PC-3 (cell line): ENCODE data around the gene PPM1E. TPM values are rescaled to one million over a fixed set of nuclear protein-coding genes. Genes with fewer than 3 reads are reported as not detected.

Experiments
- ATAC-seq: fragments of 200-7000 bp; cut with Tn5 transposase; 2 replicates; pipeline ENCODE4 v1.9.1; 2020; ENCODE audit warnings: mild to moderate bottlenecking, moderate library complexity
- BruUV-seq: library from RNA; stranded (reverse); fragments of 400-500 nt; replicated peaks from 2 replicates; lab custom pipeline; 2021; lab: Mats Ljungman, UMichigan
- CTCF ChIA-PET: fragments of 300-600 bp; sonication (Branson Sonifier 250); formaldehyde crosslinking; loops from one replicate; lab custom pipeline; 2022; ENCODE audit warnings: antibody characterized with exemption; lab: Charles Lee
- POLR2A ChIA-PET: fragments of 300-600 bp; sonication (Branson Sonifier 250); formaldehyde crosslinking; loops from one replicate; lab custom pipeline; 2022; ENCODE audit warnings: antibody characterized with exemption; ENCODE audit not compliant: unreplicated experiment; lab: Charles Lee
- DNase-seq: peaks from one replicate; pipeline ENCODE4 v3.0.0-alpha.2; 2015
- H2AFZ ChIP-seq: fragments of 300-600 bp; sonication (generic); 2 replicates; pipeline ENCODE4 v1.6.0; 2016; ENCODE audit warnings: antibody characterized with exemption, low read length
- H3F3A ChIP-seq: fragments of 300-600 bp; sonication (generic); one replicate; pipeline ENCODE4 v1.6.0; 2017; ENCODE audit warnings: antibody characterized with exemption, low read length, control low read depth, mild to moderate bottlenecking; ENCODE audit not compliant: unreplicated experiment
- H3K27ac ChIP-seq: fragments of 300-600 bp; sonication (generic); 2 replicates; pipeline ENCODE4 v1.5.1; 2016; ENCODE audit warnings: mild to moderate bottlenecking, low read length
- H3K27me3 ChIP-seq: fragments of 300-600 bp; sonication (generic); 2 replicates; pipeline ENCODE4 v1.6.1; 2016; ENCODE audit warnings: low read length, mixed read lengths
- H3K36me3 ChIP-seq: fragments of 300-600 bp; sonication (generic); 2 replicates; pipeline ENCODE4 v1.6.1; 2016; ENCODE audit warnings: low read depth, mixed run types, low read length, mixed read lengths
- H3K4me1 ChIP-seq: fragments of 300-600 bp; sonication (generic); 2 replicates; pipeline ENCODE4 v1.5.1; 2016; ENCODE audit warnings: low read length; ENCODE audit not compliant: insufficient read depth
- H3K4me2 ChIP-seq: fragments of 300-600 bp; sonication (generic); 2 replicates; pipeline ENCODE4 v1.6.0; 2016; ENCODE audit warnings: low read length
- H3K4me3 ChIP-seq: fragments of 300-600 bp; sonication (generic); 2 replicates; pipeline ENCODE4 v1.5.1; 2016; ENCODE audit warnings: mild to moderate bottlenecking, low read length, mixed read lengths
- H3K79me2 ChIP-seq: fragments of 300-600 bp; sonication (generic); 2 replicates; pipeline ENCODE4 v1.6.1; 2017; ENCODE audit warnings: low read length, mixed read lengths
- H3K9ac ChIP-seq: fragments of 300-600 bp; sonication (generic); 2 replicates; pipeline ENCODE4 v1.6.0; 2016; ENCODE audit warnings: mild to moderate bottlenecking, low read length
- H3K9me2 ChIP-seq: fragments of 300-600 bp; sonication (generic); replicated peaks from 2 replicates; pipeline ENCODE4 v1.6.1; 2016; ENCODE audit warnings: mixed run types, low read length, mixed read lengths
- H3K9me3 ChIP-seq: fragments of 300-600 bp; sonication (generic); 2 replicates; pipeline ENCODE4 v1.6.1; 2016; ENCODE audit warnings: low read length, mixed read lengths
- H4K20me1 ChIP-seq: fragments of 300-600 bp; sonication (generic); 2 replicates; pipeline ENCODE4 v1.6.1; 2016; ENCODE audit warnings: low read length, mixed read lengths
- EZH2 ChIP-seq: fragments of 300-600 bp; sonication (generic); IDR thresholded peaks from one replicate; pipeline ENCODE4 v1.6.1; 2017; ENCODE audit warnings: antibody characterized with exemption, mild to moderate bottlenecking, low read length; ENCODE audit not compliant: unreplicated experiment
- EZH2phosphoT487 ChIP-seq: fragments of 300-600 bp; sonication (generic); IDR thresholded peaks from 2 replicates; pipeline ENCODE4 v1.6.1; 2018; ENCODE audit warnings: mild to moderate bottlenecking, antibody characterized with exemption, low read length, borderline replicate concordance
- intact Hi-C: fragments of 100-400 bp; cut with micrococcal nuclease; formaldehyde crosslinking; loops from 2 replicates; pipeline ENCODE4 v1.9.0; 2023
- total RNA-seq: library from RNA; depleted of rRNA; stranded (reverse); fragments of >200 nt; gene quantifications from 2 replicates; pipeline ENCODE4 v1.2.3, GENCODE V29; 2014
- TF ChIP-seq, protein P1 (sequence below): fragments of 300-600 bp; sonication (generic); conservative IDR thresholded peaks from 2 replicates; pipeline ENCODE4 v1.5.1; 2017; ENCODE audit warnings: antibody characterized with exemption, low read depth, mild to moderate bottlenecking, low read length

Gene PPM1E
- total RNA-seq, 1 experiment from 2014 or later: not detected

DNA sequence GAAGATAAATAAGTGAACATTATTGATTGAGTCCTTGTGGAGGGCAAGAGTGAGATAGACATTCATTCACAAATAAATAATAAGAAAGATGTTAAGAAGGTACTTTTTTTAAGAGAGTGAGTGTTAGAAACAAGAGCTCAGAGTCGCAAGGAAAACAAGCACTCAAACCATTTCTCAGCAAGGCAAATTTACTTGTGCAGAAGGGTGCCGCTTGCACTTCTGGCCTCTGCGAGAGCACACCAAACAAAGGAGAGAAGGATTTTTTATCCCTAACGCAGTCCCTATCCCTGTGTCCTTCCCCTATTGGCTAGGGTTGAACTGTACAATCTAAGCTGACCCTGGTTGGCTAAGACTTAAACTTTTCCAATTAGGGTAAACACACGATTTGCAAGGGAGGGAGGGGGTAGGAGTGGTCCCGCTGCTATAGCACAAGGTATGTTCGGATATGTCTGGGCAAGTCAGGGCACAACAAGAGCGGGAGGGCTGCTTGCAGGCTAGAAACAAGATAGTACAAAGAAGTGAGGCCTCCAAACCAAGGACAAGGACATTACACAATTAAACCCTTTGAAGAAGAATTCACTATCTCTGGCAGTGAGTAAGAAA lies 156.2 kb downstream of the PPM1E start:
- no peak for ATAC-seq
- intact Hi-C loops: no loop called here
- H3K36me3 ChIP-seq: no peaks in the 10 kb centered on the region
- H4K20me1 ChIP-seq: no peaks in the 10 kb centered on the region
- H3K79me2 ChIP-seq: no peaks in the 10 kb centered on the region
- no peaks in the 10 kb centered on the region for H3K9me2 ChIP-seq
- H3K4me2 ChIP-seq: no peak overlapping the region
- H3K4me3 ChIP-seq: no peak overlapping the region
- peaks cover 36% of the 10 kb centered on the region for H3K9me3 ChIP-seq
- H2AFZ ChIP-seq: no peak overlapping the region
- H3K27ac ChIP-seq: no peak overlapping the region
- TF ChIP-seq EZH2phosphoT487 (no peak), EZH2 (no peak)
- TF ChIP-seq, protein P1, sequence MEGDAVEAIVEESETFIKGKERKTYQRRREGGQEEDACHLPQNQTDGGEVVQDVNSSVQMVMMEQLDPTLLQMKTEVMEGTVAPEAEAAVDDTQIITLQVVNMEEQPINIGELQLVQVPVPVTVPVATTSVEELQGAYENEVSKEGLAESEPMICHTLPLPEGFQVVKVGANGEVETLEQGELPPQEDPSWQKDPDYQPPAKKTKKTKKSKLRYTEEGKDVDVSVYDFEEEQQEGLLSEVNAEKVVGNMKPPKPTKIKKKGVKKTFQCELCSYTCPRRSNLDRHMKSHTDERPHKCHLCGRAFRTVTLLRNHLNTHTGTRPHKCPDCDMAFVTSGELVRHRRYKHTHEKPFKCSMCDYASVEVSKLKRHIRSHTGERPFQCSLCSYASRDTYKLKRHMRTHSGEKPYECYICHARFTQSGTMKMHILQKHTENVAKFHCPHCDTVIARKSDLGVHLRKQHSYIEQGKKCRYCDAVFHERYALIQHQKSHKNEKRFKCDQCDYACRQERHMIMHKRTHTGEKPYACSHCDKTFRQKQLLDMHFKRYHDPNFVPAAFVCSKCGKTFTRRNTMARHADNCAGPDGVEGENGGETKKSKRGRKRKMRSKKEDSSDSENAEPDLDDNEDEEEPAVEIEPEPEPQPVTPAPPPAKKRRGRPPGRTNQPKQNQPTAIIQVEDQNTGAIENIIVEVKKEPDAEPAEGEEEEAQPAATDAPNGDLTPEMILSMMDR: no peak
- no peak for DNase-seq
- POLR2A ChIA-PET: no interaction called here
- CTCF ChIA-PET: no interaction called here
- BruUV-seq: no TSS peak
- H3K4me1 ChIP-seq: no peaks in the 10 kb centered on the region
- H3K9ac ChIP-seq: no peak overlapping the region
- H3F3A ChIP-seq: no peaks in the 10 kb centered on the region
- H3K27me3 ChIP-seq: 0 out of 2 replicates have a peak, but pooled peaks cover 4% of the 10 kb centered on the region

DNA sequence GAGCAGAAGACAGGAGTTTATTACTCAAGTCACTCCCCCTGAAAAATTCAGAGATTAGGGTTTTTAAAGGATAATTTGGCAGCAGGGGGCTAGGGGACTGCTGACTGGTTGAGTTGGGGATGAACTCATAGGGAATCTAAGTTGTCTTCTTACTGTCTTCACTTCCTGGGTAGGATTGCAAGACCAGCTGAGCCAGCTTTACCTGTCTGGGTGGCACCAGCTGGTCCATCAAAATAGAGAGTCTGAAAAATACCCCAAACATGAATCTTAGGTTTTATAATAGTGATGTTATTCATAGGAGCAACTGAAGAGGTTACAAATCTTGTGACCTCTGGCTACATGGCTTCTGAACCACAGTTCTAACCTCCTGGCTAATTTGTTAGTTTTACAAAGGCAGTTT lies 157.9 kb downstream of the PPM1E start:
- Histone ChIP-seq H3K36me3 (no peaks in the 10 kb centered on the region), H3K27ac (no peak overlapping the region), H4K20me1 (no peaks in the 10 kb centered on the region), H3F3A (no peaks in the 10 kb centered on the region), H3K79me2 (no peaks in the 10 kb centered on the region), H3K4me1 (no peaks in the 10 kb centered on the region), H2AFZ (no peak overlapping the region), H3K9ac (no peak overlapping the region), H3K27me3 (peaks cover 17% of the 10 kb centered on the region), H3K9me2 (no peaks in the 10 kb centered on the region), H3K9me3 (peaks cover 36% of the 10 kb centered on the region), H3K4me3 (no peak overlapping the region), H3K4me2 (no peak overlapping the region)
- intact Hi-C loops: no loop called here
- BruUV-seq: no TSS peak
- ChIA-PET CTCF (no interaction called here), POLR2A (no interaction called here)
- TF ChIP-seq EZH2phosphoT487 (no peak), EZH2 (no peak)
- TF ChIP-seq, protein P1: no peak
- no peak for ATAC-seq
- no peak for DNase-seq

DNA sequence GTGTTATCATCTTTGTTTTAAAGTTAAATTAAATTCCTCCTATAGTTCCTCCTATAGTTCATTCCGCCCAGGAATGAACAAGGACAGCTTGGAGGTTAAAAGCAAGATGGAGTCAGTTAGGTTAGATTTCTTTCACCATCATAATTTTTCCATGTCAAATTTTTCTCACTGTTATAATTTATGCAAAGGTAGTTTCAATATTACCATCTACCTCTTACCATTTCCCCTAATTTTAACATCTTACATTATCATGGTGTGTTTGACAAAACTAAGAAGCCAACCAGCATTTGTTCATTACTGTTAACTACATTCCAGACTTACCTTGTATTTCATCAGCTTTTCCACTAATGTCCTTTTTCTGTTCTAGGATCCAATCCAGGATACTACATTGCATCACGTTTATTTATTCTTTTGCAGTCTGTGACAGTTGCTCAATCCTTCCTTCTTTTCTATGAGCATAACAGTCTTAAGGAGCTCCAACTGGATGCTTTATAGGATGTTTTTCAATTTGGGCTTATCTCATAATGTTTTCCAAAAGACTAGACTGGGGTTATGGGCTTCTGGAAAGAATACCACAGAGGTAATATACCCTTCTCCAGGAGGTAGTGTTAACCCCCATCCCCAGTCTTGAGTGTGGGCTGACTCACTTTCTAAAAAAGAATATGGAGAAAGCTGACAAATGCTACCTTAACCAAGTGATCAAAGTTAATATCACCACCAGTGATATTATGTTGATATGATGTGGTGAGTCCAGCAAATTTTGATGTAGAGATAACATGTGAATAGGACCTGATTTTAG lies 158.5 kb downstream of the PPM1E start:
- H4K20me1 ChIP-seq: no peaks in the 10 kb centered on the region
- ChIA-PET CTCF (no interaction called here), POLR2A (no interaction called here)
- H3K9ac ChIP-seq: no peak overlapping the region
- no peak for DNase-seq
- H3K9me3 ChIP-seq: peaks cover 36% of the 10 kb centered on the region
- H2AFZ ChIP-seq: no peak overlapping the region
- H3K36me3 ChIP-seq: no peaks in the 10 kb centered on the region
- no peak for ATAC-seq
- no TSS peak for BruUV-seq
- no peaks in the 10 kb centered on the region for H3K79me2 ChIP-seq
- TF ChIP-seq EZH2phosphoT487 (no peak), EZH2 (no peak)
- TF ChIP-seq, protein P1: no peak
- H3F3A ChIP-seq: no peaks in the 10 kb centered on the region
- H3K4me2 ChIP-seq: no peak overlapping the region
- H3K4me3 ChIP-seq: no peak overlapping the region
- H3K9me2 ChIP-seq: no peaks in the 10 kb centered on the region
- intact Hi-C loops: no loop called here
- peaks cover 23% of the 10 kb centered on the region for H3K27me3 ChIP-seq
- H3K4me1 ChIP-seq: no peaks in the 10 kb centered on the region
- no peak overlapping the region for H3K27ac ChIP-seq
